CD4-positive, CD25-positive, alpha-beta regulatory T cell (primary cell): ENCODE results near the gene CFAP91. TPM values are rescaled to one million over a fixed set of nuclear protein-coding genes. Genes with fewer than 3 reads are reported as not detected.
A peak's percentile ranks its signal among the peaks of the same experiment; 100 is the strongest.

Experiments
- ATAC-seq, 2 donors: fragments of 150-1000 bp; cut with Tn5 transposase; one replicate each; pipeline ENCODE4 v1.10.0; 2021; ENCODE audit warnings: low read depth in 2 of 2, moderate number of reproducible peaks in 2 of 2, moderate library complexity in 1 of 2
- DNase-seq, 3 donors: peaks; one replicate each; pipeline versions ENCODE4 v3.0.0 to v3.0.0-alpha.2; 2012 to 2022; ENCODE audit warnings: mixed read lengths in 1 of 3
- H3K27ac ChIP-seq: one replicate; pipeline ENCODE4 v1.7.0; 2013; ENCODE audit warnings: mild to moderate bottlenecking, low read length; ENCODE audit not compliant: insufficient read depth, poor library complexity, severe bottlenecking
- H3K27me3 ChIP-seq: one replicate; pipeline ENCODE4 v1.7.0; 2013; ENCODE audit warnings: low read length; ENCODE audit not compliant: control insufficient read depth, insufficient read depth
- H3K36me3 ChIP-seq: one replicate; pipeline ENCODE4 v1.7.0; 2013; ENCODE audit warnings: mild to moderate bottlenecking, low read length, moderate library complexity; ENCODE audit not compliant: control insufficient read depth, insufficient read depth
- H3K4me1 ChIP-seq: 2 replicates; pipeline ENCODE4 v1.7.0; 2013; ENCODE audit warnings: mild to moderate bottlenecking, low read length; ENCODE audit not compliant: insufficient read depth, control insufficient read depth, poor library complexity, severe bottlenecking
- H3K4me3 ChIP-seq: one replicate; pipeline ENCODE4 v1.7.0; 2013; ENCODE audit warnings: low read depth, mild to moderate bottlenecking, low read length, moderate library complexity
- H3K9me3 ChIP-seq, 2 experiments: 1 replicate in 1 of 2; 2 replicates in 1 of 2; pipeline ENCODE4 v1.7.0; 2013; ENCODE audit warnings: low read length in 2 of 2, mild to moderate bottlenecking in 1 of 2, moderate library complexity in 1 of 2; ENCODE audit not compliant: control insufficient read depth in 2 of 2
- H3K27ac Mint-ChIP-seq, 3 donors: one replicate each; pipeline ENCODE4 v1.8.0; 2020 to 2022; ENCODE audit warnings: mild to moderate bottlenecking in 3 of 3, mixed read lengths in 3 of 3, moderate library complexity in 2 of 3
- H3K27me3 Mint-ChIP-seq: one replicate; pipeline ENCODE4 v1.8.0; 2022; ENCODE audit warnings: mild to moderate bottlenecking, mixed read lengths
- H3K36me3 Mint-ChIP-seq: one replicate; pipeline ENCODE4 v1.8.0; 2020; ENCODE audit warnings: mixed read lengths
- H3K4me1 Mint-ChIP-seq, 4 donors: one replicate each; pipeline ENCODE4 v1.8.0; 2020 to 2022; ENCODE audit warnings: mixed read lengths in 4 of 4, mild to moderate bottlenecking in 1 of 4
- H3K4me3 Mint-ChIP-seq, 4 donors: one replicate each; pipeline ENCODE4 v1.8.0; 2020 to 2022; ENCODE audit warnings: mild to moderate bottlenecking in 4 of 4, mixed read lengths in 4 of 4, moderate library complexity in 3 of 4
- H3K9me3 Mint-ChIP-seq, 7 donors: one replicate each; pipeline ENCODE4 v1.8.0; 2020 to 2022; ENCODE audit warnings: mixed read lengths in 7 of 7, mild to moderate bottlenecking in 3 of 7, moderate library complexity in 2 of 7
- polyA plus RNA-seq, 4 donors: library from polyadenylated mRNA; unstranded; fragments of 300-500 nt; fragmentation: Illumina TruSeq; gene quantifications; one replicate each; pipeline ENCODE4 v1.2.3, GENCODE V29; 2021
- total RNA-seq: library from RNA; stranded (reverse); gene quantifications from one replicate; pipeline ENCODE4 v1.2.3, GENCODE V29; 2022

The CFAP91 gene
- total RNA-seq (0.44 TPM), polyA plus RNA-seq (under 1 TPM in 1 of 4 donors, not detected in 3; 0.59 TPM)

DNA sequence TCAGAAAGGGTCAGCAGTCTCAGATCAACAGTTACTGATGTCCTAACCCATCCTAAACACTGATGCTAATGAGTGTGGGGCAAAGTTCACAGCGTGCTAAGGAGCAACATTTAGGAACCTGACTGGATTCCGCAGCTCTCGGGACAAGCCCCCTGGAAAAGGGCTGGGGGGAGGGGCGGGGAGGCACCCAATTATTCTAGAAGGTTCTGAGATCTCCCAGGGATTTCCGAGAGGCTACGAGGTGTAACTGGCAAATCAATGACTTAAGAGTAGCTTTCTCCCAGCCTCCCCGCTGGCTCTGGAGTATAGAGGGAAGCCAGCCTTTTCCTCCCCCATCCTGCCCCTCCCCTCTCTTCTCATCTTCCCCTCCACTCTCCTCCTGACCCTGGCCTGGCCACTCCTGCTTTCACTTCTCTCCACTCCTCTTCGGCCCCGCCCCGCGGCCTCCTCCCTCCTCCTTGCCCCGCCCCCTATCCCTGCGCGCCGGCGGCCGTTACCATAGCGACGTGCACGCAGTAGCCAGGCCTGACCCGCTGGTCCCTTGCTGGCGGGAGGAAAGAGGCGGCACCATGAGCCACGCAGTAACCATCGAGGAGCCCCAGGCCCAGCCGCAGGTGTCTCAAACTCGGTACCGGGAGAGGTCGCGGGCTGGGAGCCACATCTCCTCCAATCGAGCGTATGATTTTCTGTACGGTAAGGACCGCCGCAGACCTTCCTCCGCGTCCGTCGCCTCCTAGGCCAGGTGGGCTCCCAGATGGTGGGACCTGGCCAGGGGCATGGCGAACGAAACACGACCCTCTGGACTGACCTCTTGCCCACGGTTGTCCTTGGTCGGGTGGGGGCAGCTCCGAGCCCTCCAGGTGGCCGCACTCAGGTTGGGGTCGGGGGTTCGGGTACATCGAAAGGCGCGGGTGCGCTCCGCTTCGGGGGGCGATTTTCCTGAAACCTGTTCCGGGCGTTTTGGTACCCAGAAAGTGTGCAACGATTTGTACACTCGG lies at the start of gene CFAP91:
CFAP91 (plus strand) TSS at position 493 of the 998 bp plus-strand sequence; CDS start at position 570, 77 bp downstream.
- H3K4me1 Mint-ChIP-seq, result peaks cover 19 to 36% (median 27%) of the 10 kb centered on the region in 4 donors
- H3K27ac ChIP-seq, result no peak within 1 kb of the TSS

DNA sequence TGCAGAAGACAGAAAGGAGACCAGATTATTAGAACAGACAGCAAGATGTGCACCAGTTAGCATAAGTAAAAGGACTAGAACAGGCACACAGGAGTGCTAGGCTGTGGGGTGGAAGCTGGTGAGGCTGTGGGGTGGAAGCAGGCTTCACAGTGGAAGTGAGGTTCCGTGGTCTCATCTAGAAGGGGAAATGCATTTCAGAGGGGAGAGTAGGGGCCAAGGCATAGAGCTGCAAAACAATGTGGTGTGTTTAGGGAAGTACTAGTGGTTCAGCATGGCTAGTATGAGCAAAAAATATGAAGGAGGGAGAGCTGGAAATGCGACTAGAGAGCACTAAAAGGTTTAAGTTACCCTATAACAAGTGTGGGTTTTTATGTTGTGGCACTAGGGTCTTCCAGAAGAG lies 48.9 kb upstream of the CFAP91 start:
- Mint-ChIP-seq H3K36me3 (peaks cover 22% of the 10 kb centered on the region), H3K4me3 (peak overlapping the region in 1 of 4 donors; percentile 64), H3K9me3 (no peaks in the 10 kb centered on the region), H3K27ac (no peak overlapping the region), H3K27me3 (no peaks in the 10 kb centered on the region), H3K4me1 (peaks cover 0 to 7% (median 1%) of the 10 kb centered on the region in 4 donors)
- no peak overlapping the region for H3K27ac ChIP-seq
- no peaks in the 10 kb centered on the region for H3K9me3 ChIP-seq
- DNase-seq (no peak), ATAC-seq (no peak)
- no peaks in the 10 kb centered on the region for H3K27me3 ChIP-seq
- no peak overlapping the region for H3K4me3 ChIP-seq
- H3K4me1 ChIP-seq, result no peaks in the 10 kb centered on the region
- H3K36me3 ChIP-seq, result peaks cover 1% of the 10 kb centered on the region

More for the DNA sequence above, at the start of gene CFAP91:
- Histone ChIP-seq H3K36me3 (no peaks in the 10 kb centered on the region), H3K4me1 (peaks cover 18% of the 10 kb centered on the region), H3K4me3 (peak within 1 kb of the TSS; percentile 65), H3K27me3 (no peaks in the 10 kb centered on the region), H3K9me3 (no peaks in the 10 kb centered on the region)
- Mint-ChIP-seq H3K4me3 (peak within 1 kb of the TSS; percentile 82 to 86 (median 84)), H3K27ac (peak within 1 kb of the TSS in 2 of 3 donors; percentile 42 to 46), H3K27me3 (peaks cover 6% of the 10 kb centered on the region), H3K9me3 (no peaks in the 10 kb centered on the region), H3K36me3 (no peaks in the 10 kb centered on the region)
- DNase-seq (peak; percentile 56 to 81 (median 77)), ATAC-seq (peak; percentile 84 to 85)

DNA sequence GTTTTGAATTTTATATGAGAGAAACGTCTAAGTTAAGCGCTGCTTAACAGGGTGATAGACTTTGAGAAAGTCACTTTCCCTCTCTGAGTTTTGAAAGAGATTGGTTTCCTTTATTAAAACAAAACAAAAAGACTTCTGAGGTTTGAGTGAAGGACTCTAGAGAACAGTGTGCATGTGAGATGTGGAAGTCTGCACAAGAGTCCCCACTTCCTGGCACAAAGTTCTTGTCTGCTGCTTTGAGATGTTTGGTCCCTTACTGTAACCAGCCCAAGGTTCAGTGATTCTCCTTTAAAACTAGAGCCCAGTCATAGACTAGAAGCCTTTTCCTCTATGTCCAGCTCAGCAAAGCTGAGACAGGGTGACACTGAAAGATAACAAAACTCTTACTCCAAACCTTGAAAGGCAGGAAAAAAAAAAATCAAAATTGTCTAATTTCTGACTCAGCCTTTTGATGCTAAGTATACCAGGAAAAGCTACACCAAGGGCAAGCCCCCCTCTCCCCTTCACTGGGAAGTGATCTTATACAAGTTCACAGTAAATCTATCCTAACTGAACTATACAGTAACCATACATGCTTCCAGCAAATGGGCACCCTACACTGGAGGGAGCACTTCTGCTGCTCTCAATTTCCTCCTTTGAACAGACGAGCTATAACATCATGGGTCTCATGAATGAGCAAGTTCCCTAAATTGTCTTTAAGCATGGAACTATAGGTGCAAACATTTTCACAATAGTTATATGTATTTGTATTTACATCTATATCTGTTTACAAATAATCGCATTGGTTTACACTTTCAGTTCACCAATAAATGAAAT lies 44.7 kb upstream of the CFAP91 start:
- Mint-ChIP-seq H3K27ac (no peak overlapping the region), H3K4me1 (peaks cover 0 to 7% (median 0%) of the 10 kb centered on the region in 4 donors), H3K9me3 (no peaks in the 10 kb centered on the region), H3K4me3 (no peak overlapping the region), H3K27me3 (no peaks in the 10 kb centered on the region), H3K36me3 (peaks cover 18% of the 10 kb centered on the region)
- H3K4me3 ChIP-seq, result no peak overlapping the region
- no peaks in the 10 kb centered on the region for H3K4me1 ChIP-seq
- peaks cover 5% of the 10 kb centered on the region for H3K36me3 ChIP-seq
- no peak overlapping the region for H3K27ac ChIP-seq
- peak in 1 of 3 donors; percentile 38 for DNase-seq
- no peaks in the 10 kb centered on the region for H3K27me3 ChIP-seq
- H3K9me3 ChIP-seq, result no peaks in the 10 kb centered on the region
- no peak for ATAC-seq

DNA sequence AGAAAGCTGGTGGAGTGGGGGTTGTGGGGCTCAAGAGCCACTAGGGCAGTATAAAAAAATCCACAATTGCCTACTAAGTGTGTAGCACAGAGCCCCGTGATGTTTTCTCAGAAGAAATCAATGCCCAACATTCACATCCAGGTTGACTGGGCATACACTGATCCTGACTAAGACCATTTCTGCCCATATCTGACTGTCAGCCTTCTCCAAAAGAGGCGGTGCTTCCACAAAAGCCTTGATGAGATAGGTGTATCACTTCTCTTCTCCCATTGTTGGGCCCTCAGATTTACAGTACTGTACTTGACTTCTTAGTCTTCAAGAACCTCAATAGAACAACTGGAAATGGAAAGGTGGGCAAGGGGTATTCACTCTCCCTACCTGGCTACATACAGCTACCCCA lies 43.8 kb upstream of the CFAP91 start:
- Histone ChIP-seq H3K9me3 (no peaks in the 10 kb centered on the region), H3K27me3 (no peaks in the 10 kb centered on the region), H3K4me1 (no peaks in the 10 kb centered on the region), H3K4me3 (no peak overlapping the region), H3K27ac (no peak overlapping the region), H3K36me3 (peaks cover 5% of the 10 kb centered on the region)
- H3K27me3 Mint-ChIP-seq, result no peaks in the 10 kb centered on the region
- peaks cover 15% of the 10 kb centered on the region for H3K36me3 Mint-ChIP-seq
- no peak overlapping the region for H3K27ac Mint-ChIP-seq
- no peaks in the 10 kb centered on the region for H3K9me3 Mint-ChIP-seq
- H3K4me1 Mint-ChIP-seq, result peaks cover 0 to 7% (median 3%) of the 10 kb centered on the region in 4 donors
- no peak overlapping the region for H3K4me3 Mint-ChIP-seq
- ATAC-seq (no peak), DNase-seq (no peak)

DNA sequence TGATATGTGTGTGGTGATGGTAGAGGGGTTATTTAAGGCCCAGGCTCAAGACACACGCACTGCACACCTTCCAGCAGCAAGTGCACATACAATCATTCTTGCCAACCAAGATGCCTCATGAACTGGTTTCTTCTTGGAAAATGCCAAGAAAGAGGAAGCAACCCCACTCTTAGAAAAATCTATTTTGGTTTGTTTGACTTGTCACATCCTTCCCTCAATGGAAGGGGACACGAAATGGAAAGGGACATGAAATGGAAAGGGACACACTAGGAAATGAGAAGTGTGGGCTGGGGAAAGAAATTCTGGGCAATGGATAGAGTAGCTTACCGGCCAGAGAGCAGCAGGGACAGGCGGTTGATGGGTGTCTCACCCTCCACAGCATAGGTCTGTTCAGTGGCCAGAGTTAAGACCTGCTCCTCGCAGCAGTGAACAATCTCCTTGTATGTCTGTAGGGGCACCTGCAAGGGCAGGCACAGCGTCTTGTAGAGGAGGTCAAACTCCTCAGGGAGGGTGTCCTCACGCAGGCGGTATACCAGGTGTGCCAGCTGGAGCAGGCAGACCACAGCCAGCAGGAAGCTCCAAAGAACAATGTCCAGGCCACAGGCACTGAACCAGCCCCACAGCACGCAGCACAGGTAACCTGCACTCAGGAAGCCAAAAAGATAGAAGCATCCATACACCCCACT lies 43.1 kb upstream of the CFAP91 start:
- Histone ChIP-seq H3K4me1 (no peaks in the 10 kb centered on the region), H3K36me3 (peaks cover 5% of the 10 kb centered on the region), H3K9me3 (no peaks in the 10 kb centered on the region), H3K4me3 (no peak overlapping the region), H3K27me3 (no peaks in the 10 kb centered on the region), H3K27ac (no peak overlapping the region)
- Mint-ChIP-seq H3K9me3 (no peaks in the 10 kb centered on the region), H3K27ac (no peak overlapping the region), H3K27me3 (no peaks in the 10 kb centered on the region), H3K4me1 (peaks cover 0 to 11% (median 3%) of the 10 kb centered on the region in 4 donors), H3K4me3 (no peak overlapping the region), H3K36me3 (peaks cover 13% of the 10 kb centered on the region)
- no peak for ATAC-seq
- DNase-seq, result no peak

DNA sequence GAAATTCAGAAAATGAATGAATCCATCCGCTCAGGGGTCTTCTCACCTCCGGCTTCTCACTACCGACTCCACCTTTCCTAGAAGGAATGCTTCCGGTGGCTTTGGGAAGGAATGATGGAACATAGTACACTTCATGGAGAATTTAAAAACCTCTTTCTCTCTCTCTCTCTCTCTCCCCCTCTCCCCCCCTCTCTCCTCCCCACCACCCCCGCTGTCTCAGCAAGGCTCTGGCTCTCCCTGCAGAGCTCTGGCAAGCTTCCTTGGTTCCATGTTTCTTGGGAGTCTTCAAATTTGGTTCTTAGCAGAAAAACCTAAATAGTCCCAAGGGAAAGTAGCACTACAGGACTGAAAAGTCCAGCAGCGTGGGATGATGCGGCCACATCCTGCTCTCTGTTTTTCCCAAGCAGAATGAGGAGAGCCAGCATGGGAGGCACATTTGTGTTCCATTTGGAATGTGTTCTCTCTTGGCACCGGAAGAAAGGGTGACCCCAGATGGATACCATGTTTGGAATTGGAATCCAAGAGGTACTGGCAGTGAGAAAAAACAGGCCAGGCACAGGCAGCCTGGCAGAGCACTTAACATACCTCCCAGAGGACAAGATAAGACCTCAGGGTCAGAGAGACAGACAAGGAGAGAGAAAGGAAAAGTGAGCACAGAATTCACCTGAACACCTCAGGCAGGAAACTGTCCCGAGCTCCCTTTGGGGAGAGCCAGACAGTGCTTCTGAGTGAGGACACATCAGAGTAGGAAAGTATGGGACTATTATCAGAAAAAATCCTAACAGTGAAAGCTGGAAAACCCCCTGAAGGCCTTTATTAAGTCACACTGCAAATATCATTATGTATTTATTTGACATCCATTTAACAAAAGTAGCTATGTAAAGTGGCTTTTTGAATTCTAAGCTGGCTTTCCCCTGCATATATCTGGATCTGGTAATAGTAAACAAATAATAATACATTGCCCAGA lies 42.1 kb upstream of the CFAP91 start, which contains the start of gene POPDC2:
POPDC2 (minus strand) TSS at position 116 of the 967 bp plus-strand sequence. CDS start 166 bp downstream, outside the sequence.
- H3K27ac ChIP-seq, result no peak within 1 kb of the TSS
- no peak for ATAC-seq
- peak within 1 kb of the TSS in 2 of 3 donors; percentile 15 to 71 for H3K27ac Mint-ChIP-seq
- no peaks in the 10 kb centered on the region for H3K9me3 ChIP-seq
- no peak within 1 kb of the TSS for H3K4me3 Mint-ChIP-seq
- peaks cover 13% of the 10 kb centered on the region for H3K36me3 Mint-ChIP-seq
- no peak within 1 kb of the TSS for H3K4me3 ChIP-seq
- no peak for DNase-seq
- no peaks in the 10 kb centered on the region for H3K4me1 ChIP-seq
- H3K9me3 Mint-ChIP-seq, result no peaks in the 10 kb centered on the region
- no peaks in the 10 kb centered on the region for H3K27me3 ChIP-seq
- no peaks in the 10 kb centered on the region for H3K27me3 Mint-ChIP-seq
- peaks cover 0 to 11% (median 3%) of the 10 kb centered on the region in 4 donors for H3K4me1 Mint-ChIP-seq
- peaks cover 5% of the 10 kb centered on the region for H3K36me3 ChIP-seq
